ENCODE data around the gene CIROP.

CIROP gene

DNA sequence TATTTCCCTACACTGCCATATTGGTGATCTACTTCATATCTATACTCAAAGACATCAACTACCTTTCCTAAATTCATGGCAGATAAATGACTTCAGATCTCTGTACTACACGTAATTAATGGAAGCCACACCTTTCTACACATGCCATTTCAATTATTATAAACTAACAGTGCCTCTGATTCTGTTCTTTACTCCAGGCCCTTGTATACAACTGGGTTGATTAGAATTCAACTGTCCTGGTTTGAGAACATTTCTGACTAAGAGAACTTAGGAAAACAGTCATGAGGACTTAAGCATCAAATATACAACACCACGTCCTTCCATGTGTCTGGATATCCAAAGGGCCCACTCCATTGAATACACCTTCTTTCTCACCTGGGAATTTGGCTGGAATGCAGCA is 11.7 kb downstream of the CIROP start:
- ATAC-seq (replicated peaks; ENCODE audit: extremely low read depth, poor library complexity, severe bottlenecking) (no peak), DNase-seq (ENCODE audit: low spot score in 2 of 2) (no peak)
- Mint-ChIP-seq H3K9me3 (no peaks in the 10 kb centered on the region), H3K4me3 (no peak overlapping the region), H3K36me3 (ENCODE audit: insufficient read depth) (peaks cover 53% of the 10 kb centered on the region), H3K27ac (ENCODE audit: low read depth) (no peak overlapping the region), H3K27me3 (no peaks in the 10 kb centered on the region), H3K4me1 (peaks cover 13% of the 10 kb centered on the region)

DNA sequence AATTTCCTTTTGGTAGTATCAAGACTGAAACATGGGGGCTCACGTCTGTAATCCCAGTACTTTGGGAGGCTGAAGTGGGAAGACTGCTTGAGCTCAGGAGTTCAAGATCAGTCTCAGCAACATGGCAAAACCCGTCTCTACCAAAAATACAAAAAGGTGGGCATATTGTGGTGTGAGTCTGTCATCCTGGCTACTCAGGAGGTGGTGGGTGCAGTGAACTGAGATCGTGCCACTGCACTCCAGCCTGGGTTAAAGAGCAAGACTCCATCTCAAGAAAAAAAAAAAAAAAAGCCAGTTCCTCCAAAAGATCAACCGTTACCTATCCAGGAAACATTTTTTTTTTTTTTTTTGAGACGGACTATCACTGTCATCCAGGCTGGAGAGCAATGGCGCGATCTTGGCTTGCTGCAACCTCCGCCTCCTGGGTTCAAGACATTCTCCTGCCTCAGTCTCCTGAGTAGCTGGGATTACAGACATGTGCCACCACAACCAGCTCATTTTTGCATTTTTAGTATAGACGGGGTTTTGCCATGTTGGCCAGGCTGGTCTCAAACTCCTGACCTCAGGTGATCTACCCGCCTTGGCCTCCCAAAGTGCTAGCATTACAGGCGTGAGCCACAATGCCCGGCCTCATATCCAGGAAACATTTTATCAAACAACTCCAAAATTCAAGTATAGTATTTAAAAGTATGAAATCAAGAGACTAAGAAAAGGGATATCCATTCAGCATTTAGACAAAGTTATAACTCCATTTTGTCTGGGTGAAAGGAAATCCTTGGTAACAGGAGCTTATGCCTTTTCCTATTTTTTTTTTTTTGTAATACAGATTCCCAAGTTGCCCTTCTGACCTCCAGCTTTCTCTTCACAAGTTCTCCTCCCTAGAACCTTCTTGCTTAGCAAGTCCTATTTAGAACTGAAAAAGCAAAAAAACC is 13.2 kb downstream of the CIROP start:
- DNase-seq (ENCODE audit: low spot score in 2 of 2), result no peak
- Mint-ChIP-seq H3K27me3 (no peaks in the 10 kb centered on the region), H3K36me3 (ENCODE audit: insufficient read depth) (peaks cover 59% of the 10 kb centered on the region), H3K4me1 (peaks cover 23% of the 10 kb centered on the region), H3K4me3 (no peak overlapping the region), H3K9me3 (no peaks in the 10 kb centered on the region), H3K27ac (ENCODE audit: low read depth) (no peak overlapping the region)
- ATAC-seq (replicated peaks; ENCODE audit: extremely low read depth, poor library complexity, severe bottlenecking), result no peak

- H3K27me3 Mint-ChIP-seq, result no peaks in the 10 kb centered on the region
- no peak overlapping the region for H3K4me3 Mint-ChIP-seq
- H3K27ac Mint-ChIP-seq (ENCODE audit: low read depth), result no peak overlapping the region
- DNase-seq (ENCODE audit: low spot score in 2 of 2), result no peak
- peaks cover 71% of the 10 kb centered on the region for H3K36me3 Mint-ChIP-seq (ENCODE audit: insufficient read depth)
- H3K9me3 Mint-ChIP-seq, result no peaks in the 10 kb centered on the region
- H3K4me1 Mint-ChIP-seq, result peaks cover 31% of the 10 kb centered on the region
- no peak for ATAC-seq (replicated peaks; ENCODE audit: extremely low read depth, poor library complexity, severe bottlenecking)
Measured at GRCh38 chr14:23090254-23090636, 14.5 kb downstream of the CIROP start.

- no peaks in the 10 kb centered on the region for H3K9me3 Mint-ChIP-seq
- H3K36me3 Mint-ChIP-seq (ENCODE audit: insufficient read depth), result peaks cover 77% of the 10 kb centered on the region
- H3K27me3 Mint-ChIP-seq, result no peaks in the 10 kb centered on the region
- no peak overlapping the region for H3K4me3 Mint-ChIP-seq
- ATAC-seq (replicated peaks; ENCODE audit: extremely low read depth, poor library complexity, severe bottlenecking), result no peak
- H3K4me1 Mint-ChIP-seq, result peaks cover 31% of the 10 kb centered on the region
- no peak overlapping the region for H3K27ac Mint-ChIP-seq (ENCODE audit: low read depth)
- DNase-seq (ENCODE audit: low spot score in 2 of 2), result no peak
Measured at GRCh38 chr14:23089498-23090253, 15.1 kb downstream of the CIROP start.

DNA sequence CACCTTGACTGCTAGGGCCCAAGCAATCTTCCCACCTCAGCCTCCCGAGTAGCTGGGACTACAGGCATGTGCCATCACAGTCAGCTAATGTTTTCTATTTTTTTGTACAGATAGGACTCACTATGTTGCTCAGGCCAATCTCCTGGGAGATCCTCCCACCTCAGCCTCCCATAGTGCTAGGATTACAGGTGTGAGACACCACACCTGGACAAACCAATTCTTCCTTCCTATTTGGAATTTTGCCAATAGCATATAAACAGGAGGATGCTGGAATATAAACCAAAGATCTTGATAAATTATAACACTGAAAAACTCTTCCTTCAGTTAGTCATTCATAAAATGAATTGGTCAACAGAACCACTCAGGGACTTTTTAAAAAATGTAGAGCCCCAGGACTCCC is 18.2 kb downstream of the CIROP start:
- H3K4me3 Mint-ChIP-seq, result no peak overlapping the region
- H3K4me1 Mint-ChIP-seq, result peaks cover 23% of the 10 kb centered on the region
- H3K9me3 Mint-ChIP-seq, result no peaks in the 10 kb centered on the region
- DNase-seq (ENCODE audit: low spot score in 2 of 2), result no peak
- H3K27ac Mint-ChIP-seq (ENCODE audit: low read depth), result no peak overlapping the region
- no peaks in the 10 kb centered on the region for H3K27me3 Mint-ChIP-seq
- peaks cover 88% of the 10 kb centered on the region for H3K36me3 Mint-ChIP-seq (ENCODE audit: insufficient read depth)
- no peak for ATAC-seq (replicated peaks; ENCODE audit: extremely low read depth, poor library complexity, severe bottlenecking)

- Mint-ChIP-seq H3K36me3 (ENCODE audit: insufficient read depth) (peaks cover 91% of the 10 kb centered on the region), H3K9me3 (no peaks in the 10 kb centered on the region), H3K27me3 (no peaks in the 10 kb centered on the region), H3K27ac (ENCODE audit: low read depth) (peak overlapping the region; percentile 67), H3K4me1 (peaks cover 27% of the 10 kb centered on the region), H3K4me3 (no peak overlapping the region)
- no peak for ATAC-seq (replicated peaks; ENCODE audit: extremely low read depth, poor library complexity, severe bottlenecking)
- DNase-seq (ENCODE audit: low spot score in 2 of 2), result no peak
Measured at GRCh38 chr14:23085458-23085857, 19.3 kb downstream of the CIROP start.

GRCh38 chr14:23080474-23080873 is 24.3 kb downstream of the CIROP start:
- no peak overlapping the region for H3K27ac Mint-ChIP-seq (ENCODE audit: low read depth)
- DNase-seq (ENCODE audit: low spot score in 2 of 2) (no peak), ATAC-seq (replicated peaks; ENCODE audit: extremely low read depth, poor library complexity, severe bottlenecking) (no peak)
- peaks cover 5% of the 10 kb centered on the region for H3K4me1 Mint-ChIP-seq
- H3K9me3 Mint-ChIP-seq, result no peaks in the 10 kb centered on the region
- H3K36me3 Mint-ChIP-seq (ENCODE audit: insufficient read depth), result peaks cover 90% of the 10 kb centered on the region
- H3K27me3 Mint-ChIP-seq, result no peaks in the 10 kb centered on the region
- H3K4me3 Mint-ChIP-seq, result no peak overlapping the region

- DNase-seq (ENCODE audit: low spot score in 2 of 2), result no peak
- Mint-ChIP-seq H3K27ac (ENCODE audit: low read depth) (no peak overlapping the region), H3K27me3 (no peaks in the 10 kb centered on the region), H3K36me3 (ENCODE audit: insufficient read depth) (peaks cover 90% of the 10 kb centered on the region), H3K9me3 (no peaks in the 10 kb centered on the region), H3K4me3 (no peak overlapping the region), H3K4me1 (peaks cover 4% of the 10 kb centered on the region)
- no peak for ATAC-seq (replicated peaks; ENCODE audit: extremely low read depth, poor library complexity, severe bottlenecking)
Measured at GRCh38 chr14:23079716-23080115, 25.1 kb downstream of the CIROP start.

DNA sequence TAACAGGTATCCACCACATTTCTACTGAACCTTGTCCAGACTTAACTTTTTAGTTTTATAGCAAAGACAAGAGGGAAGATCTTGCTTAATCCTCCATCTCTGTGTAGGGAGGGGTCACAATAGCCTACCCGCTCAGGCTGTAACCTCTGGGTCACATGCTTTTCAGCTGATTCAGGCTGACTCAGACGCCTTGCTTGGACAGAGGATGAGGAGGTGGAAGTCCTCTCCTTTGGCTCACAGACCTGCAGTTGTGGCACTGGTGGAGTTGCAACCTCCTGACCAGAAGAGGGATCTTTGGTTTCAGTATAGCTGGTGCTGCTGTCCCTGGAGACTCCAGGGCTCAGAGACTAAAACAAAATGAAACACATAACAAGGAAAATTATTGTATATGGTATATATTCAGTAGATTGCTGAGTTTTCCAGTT is 26.1 kb downstream of the CIROP start:
- Mint-ChIP-seq H3K27me3 (no peaks in the 10 kb centered on the region), H3K36me3 (ENCODE audit: insufficient read depth) (peaks cover 89% of the 10 kb centered on the region), H3K4me3 (no peak overlapping the region), H3K9me3 (no peaks in the 10 kb centered on the region), H3K4me1 (peaks cover 4% of the 10 kb centered on the region), H3K27ac (ENCODE audit: low read depth) (no peak overlapping the region)
- DNase-seq (ENCODE audit: low spot score in 2 of 2) (no peak), ATAC-seq (replicated peaks; ENCODE audit: extremely low read depth, poor library complexity, severe bottlenecking) (no peak)

- Mint-ChIP-seq H3K9me3 (no peaks in the 10 kb centered on the region), H3K36me3 (ENCODE audit: insufficient read depth) (peaks cover 87% of the 10 kb centered on the region)
Measured at GRCh38 chr14:23077962-23078361, 26.8 kb downstream of the CIROP start.

GRCh38 chr14:23076785-23077408 is 27.9 kb downstream of the CIROP start:
- ATAC-seq (replicated peaks; ENCODE audit: extremely low read depth, poor library complexity, severe bottlenecking) (no peak), DNase-seq (ENCODE audit: low spot score in 2 of 2) (peak in 1 of 2 donors; percentile 14)
- Mint-ChIP-seq H3K9me3 (no peaks in the 10 kb centered on the region), H3K4me3 (no peak overlapping the region), H3K27me3 (no peaks in the 10 kb centered on the region), H3K36me3 (ENCODE audit: insufficient read depth) (peaks cover 88% of the 10 kb centered on the region), H3K4me1 (peaks cover 8% of the 10 kb centered on the region), H3K27ac (ENCODE audit: low read depth) (no peak overlapping the region)

More at GRCh38 chr14:23077962-23078361, 26.8 kb downstream of the CIROP start:
- Mint-ChIP-seq H3K4me1 (peaks cover 4% of the 10 kb centered on the region), H3K27me3 (no peaks in the 10 kb centered on the region), H3K4me3 (no peak overlapping the region), H3K27ac (ENCODE audit: low read depth) (no peak overlapping the region)
- no peak for DNase-seq (ENCODE audit: low spot score in 2 of 2)
- no peak for ATAC-seq (replicated peaks; ENCODE audit: extremely low read depth, poor library complexity, severe bottlenecking)

DNA sequence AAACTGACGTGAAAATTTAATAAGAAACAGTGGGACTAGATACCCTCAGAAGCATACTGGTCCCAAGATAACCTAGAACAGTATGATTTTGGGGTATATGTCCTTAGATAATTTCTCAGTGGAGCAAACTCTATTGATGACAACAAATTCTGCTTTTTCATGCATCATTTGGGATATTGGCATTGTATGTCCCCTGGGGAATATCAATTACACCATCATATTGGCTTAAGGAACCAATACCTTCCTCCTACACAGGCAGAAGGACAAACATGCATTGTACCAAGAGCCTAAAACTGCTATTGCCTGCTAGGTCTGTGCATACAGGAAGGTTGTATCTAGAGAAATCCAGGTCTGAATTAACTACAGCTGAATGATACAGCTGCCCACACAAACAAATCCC is 29.9 kb downstream of the CIROP start:
- peaks cover 22% of the 10 kb centered on the region for H3K4me1 Mint-ChIP-seq
- no peak overlapping the region for H3K27ac Mint-ChIP-seq (ENCODE audit: low read depth)
- peaks cover 82% of the 10 kb centered on the region for H3K36me3 Mint-ChIP-seq (ENCODE audit: insufficient read depth)
- H3K27me3 Mint-ChIP-seq, result no peaks in the 10 kb centered on the region
- no peaks in the 10 kb centered on the region for H3K9me3 Mint-ChIP-seq
- ATAC-seq (replicated peaks; ENCODE audit: extremely low read depth, poor library complexity, severe bottlenecking) (no peak), DNase-seq (ENCODE audit: low spot score in 2 of 2) (no peak)
- no peak overlapping the region for H3K4me3 Mint-ChIP-seq

Measured in central memory CD8-positive, alpha-beta T cell (primary cell).